Neuron (in vitro differentiated cells): Measurements from ENCODE around the gene CTSC.

Experiments
- H2AFZ ChIP-seq: one replicate; pipeline ENCODE4 v1.6.1; 2013; ENCODE audit warnings: low read depth, mild to moderate bottlenecking, inconsistent platforms, low read length, moderate library complexity
- H3K27me3 ChIP-seq: one replicate; pipeline ENCODE4 v1.6.1; 2013; ENCODE audit warnings: low read length; ENCODE audit not compliant: insufficient read depth
- H3K36me3 ChIP-seq: one replicate; pipeline ENCODE4 v1.6.1; 2013; ENCODE audit warnings: low read length; ENCODE audit not compliant: insufficient read depth
- H3K4me1 ChIP-seq: one replicate; pipeline ENCODE4 v1.6.1; 2013; ENCODE audit warnings: low read length; ENCODE audit not compliant: insufficient read depth
- H3K4me3 ChIP-seq: 2 replicates; pipeline ENCODE4 v1.5.1; 2013; ENCODE audit warnings: mild to moderate bottlenecking, low read length, moderate library complexity
- H3K9me3 ChIP-seq: one replicate; pipeline ENCODE4 v1.6.1; 2013; ENCODE audit warnings: low read length

Gene CTSC

DNA sequence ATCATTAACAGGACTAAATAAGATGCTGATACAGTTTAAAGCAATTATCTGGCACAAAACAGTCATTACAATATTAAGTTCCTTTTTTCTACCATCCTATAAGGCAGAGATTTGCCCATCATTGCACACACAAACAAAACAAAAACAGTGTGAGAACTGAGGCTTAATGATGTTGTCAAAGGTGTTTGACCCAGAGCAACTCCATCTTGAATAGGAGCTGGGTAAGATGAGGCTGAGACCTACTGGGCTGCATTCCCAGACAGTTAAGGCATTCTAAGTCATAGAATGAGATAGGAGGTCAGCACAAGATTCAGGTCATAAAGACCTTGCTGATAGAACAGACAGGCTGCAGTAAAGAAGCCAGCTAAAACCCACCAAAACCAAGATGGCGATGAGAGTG lies 33.2 kb downstream of the CTSC start:
- H3K27me3 ChIP-seq, result no peaks in the 10 kb centered on the region
- no peak overlapping the region for H3K4me3 ChIP-seq
- H3K4me1 ChIP-seq, result no peaks in the 10 kb centered on the region
- no peak overlapping the region for H2AFZ ChIP-seq
- no peaks in the 10 kb centered on the region for H3K9me3 ChIP-seq
- H3K36me3 ChIP-seq, result no peaks in the 10 kb centered on the region

- H3K4me3 ChIP-seq, result no peak overlapping the region
- H3K36me3 ChIP-seq, result no peaks in the 10 kb centered on the region
- peaks cover 2% of the 10 kb centered on the region for H3K4me1 ChIP-seq
- no peak overlapping the region for H2AFZ ChIP-seq
- no peaks in the 10 kb centered on the region for H3K9me3 ChIP-seq
- no peaks in the 10 kb centered on the region for H3K27me3 ChIP-seq
Observed at GRCh38 chr11:88303037-88303436, 34.5 kb downstream of the CTSC start.

DNA sequence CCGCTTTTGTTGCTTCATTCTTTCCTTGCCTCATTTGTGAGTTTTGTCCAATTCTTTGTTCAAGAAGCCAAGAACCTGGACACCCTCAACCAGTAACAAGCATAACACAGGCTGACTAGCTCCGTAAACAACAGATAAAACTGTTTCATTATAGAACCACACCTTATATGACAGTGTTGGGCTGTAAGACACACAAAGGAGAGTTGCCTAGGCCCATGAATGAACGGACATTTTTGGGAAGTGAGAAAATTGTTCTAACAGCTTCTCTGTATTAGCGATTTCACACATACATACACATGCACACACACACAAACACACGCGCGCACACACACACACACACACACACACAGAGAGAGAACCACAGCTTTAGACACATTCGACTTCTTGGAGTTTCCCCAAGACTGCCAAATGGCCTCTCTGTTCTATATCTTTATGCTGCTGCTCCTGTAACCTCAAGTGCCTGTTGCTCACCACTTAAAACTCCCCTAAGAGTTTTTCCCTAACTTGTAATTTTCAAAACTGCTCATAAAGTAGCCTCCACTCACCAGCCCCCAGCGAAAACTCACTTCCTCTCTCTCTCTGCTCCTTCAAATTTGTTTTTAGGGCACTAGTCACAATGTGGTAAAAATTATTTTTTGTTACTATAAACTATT lies 35.9 kb downstream of the CTSC start:
- peaks cover 14% of the 10 kb centered on the region for H3K4me1 ChIP-seq
- no peak overlapping the region for H3K4me3 ChIP-seq
- H3K9me3 ChIP-seq, result no peaks in the 10 kb centered on the region
- H3K36me3 ChIP-seq, result no peaks in the 10 kb centered on the region
- no peaks in the 10 kb centered on the region for H3K27me3 ChIP-seq
- no peak overlapping the region for H2AFZ ChIP-seq

DNA sequence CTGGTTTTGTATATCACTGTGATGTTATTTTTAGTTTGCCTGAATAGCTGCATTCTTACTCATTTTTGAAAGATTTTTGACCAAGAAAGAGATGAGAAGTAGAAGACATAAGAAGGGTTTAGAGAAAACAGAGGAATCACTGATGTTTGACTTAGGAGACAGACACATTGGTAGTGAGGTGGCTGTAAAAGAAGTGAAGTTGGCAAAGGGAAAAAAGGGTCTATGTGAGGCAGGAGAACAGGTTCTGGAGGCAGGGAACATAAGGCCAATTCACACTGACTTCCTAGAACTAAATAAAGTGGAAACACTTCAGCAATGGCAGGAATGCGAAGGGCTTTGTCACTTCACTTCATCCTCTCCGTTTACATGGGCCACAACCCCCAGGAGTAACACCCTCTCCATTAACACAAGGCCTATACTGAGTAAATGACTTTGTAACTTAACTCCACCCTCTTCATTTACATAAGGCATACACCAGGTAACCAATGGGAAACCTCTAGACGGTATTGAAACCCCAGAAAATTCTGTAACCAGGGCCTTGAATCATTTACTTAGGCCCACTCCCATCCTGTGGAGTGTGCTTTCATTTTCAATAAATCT lies 36.5 kb downstream of the CTSC start:
- Histone ChIP-seq H3K36me3 (no peaks in the 10 kb centered on the region), H3K4me3 (no peak overlapping the region), H3K4me1 (peaks cover 14% of the 10 kb centered on the region), H3K9me3 (no peaks in the 10 kb centered on the region), H2AFZ (no peak overlapping the region), H3K27me3 (no peaks in the 10 kb centered on the region)

DNA sequence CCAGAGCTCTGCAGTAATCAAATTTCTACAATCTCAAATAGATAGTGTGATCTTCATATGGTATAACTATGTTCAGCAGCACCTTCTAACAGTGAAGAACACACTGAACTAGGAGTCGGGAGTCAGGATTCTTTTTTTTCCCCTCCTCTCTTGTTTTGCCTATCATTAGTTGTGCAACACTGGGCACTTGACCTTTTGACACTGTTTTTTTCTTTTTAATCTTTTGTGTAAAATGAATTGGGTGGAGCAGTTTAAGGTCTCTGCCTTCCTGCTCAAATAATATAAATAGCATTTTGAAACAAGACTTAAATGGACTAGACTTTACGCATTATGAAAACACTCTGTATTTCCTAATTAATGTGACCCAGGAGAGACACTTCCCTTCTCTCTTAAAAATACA lies 39.7 kb downstream of the CTSC start:
- H3K36me3 ChIP-seq, result no peaks in the 10 kb centered on the region
- peaks cover 14% of the 10 kb centered on the region for H3K4me1 ChIP-seq
- H2AFZ ChIP-seq, result no peak overlapping the region
- no peaks in the 10 kb centered on the region for H3K9me3 ChIP-seq
- no peak overlapping the region for H3K4me3 ChIP-seq
- H3K27me3 ChIP-seq, result no peaks in the 10 kb centered on the region

DNA sequence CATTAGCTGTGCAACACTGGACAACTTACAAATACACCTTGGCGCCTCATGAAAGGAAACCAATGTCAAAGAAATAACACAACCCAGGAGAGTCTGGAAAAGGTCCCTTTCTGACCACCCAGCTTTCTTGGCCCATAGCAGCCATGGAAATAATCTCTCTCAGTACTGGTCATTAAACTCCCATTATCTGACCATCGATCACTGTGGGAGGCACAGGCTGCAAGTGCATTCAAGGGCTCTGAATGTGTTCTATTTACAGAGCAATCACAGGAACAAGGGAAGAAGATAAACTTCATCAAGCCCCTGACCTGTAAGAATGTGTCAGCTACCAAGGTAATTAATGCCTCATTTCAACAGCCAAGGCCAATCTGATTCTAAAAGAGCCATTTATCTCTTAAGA lies 40.1 kb downstream of the CTSC start:
- Histone ChIP-seq H3K9me3 (no peaks in the 10 kb centered on the region), H3K36me3 (no peaks in the 10 kb centered on the region), H3K4me1 (peaks cover 14% of the 10 kb centered on the region), H3K27me3 (no peaks in the 10 kb centered on the region), H2AFZ (no peak overlapping the region), H3K4me3 (no peak overlapping the region)

GRCh38 chr11:88295028-88295427 lies 42.5 kb downstream of the CTSC start:
- no peaks in the 10 kb centered on the region for H3K36me3 ChIP-seq
- no peaks in the 10 kb centered on the region for H3K27me3 ChIP-seq
- H3K4me3 ChIP-seq, result no peak overlapping the region
- H3K4me1 ChIP-seq, result peaks cover 14% of the 10 kb centered on the region
- H2AFZ ChIP-seq, result no peak overlapping the region
- H3K9me3 ChIP-seq, result no peaks in the 10 kb centered on the region

GRCh38 chr11:88293931-88294330 lies 43.6 kb downstream of the CTSC start:
- H3K36me3 ChIP-seq, result no peaks in the 10 kb centered on the region
- no peaks in the 10 kb centered on the region for H3K27me3 ChIP-seq
- peaks cover 14% of the 10 kb centered on the region for H3K4me1 ChIP-seq
- no peak overlapping the region for H3K4me3 ChIP-seq
- no peaks in the 10 kb centered on the region for H3K9me3 ChIP-seq
- H2AFZ ChIP-seq, result no peak overlapping the region

DNA sequence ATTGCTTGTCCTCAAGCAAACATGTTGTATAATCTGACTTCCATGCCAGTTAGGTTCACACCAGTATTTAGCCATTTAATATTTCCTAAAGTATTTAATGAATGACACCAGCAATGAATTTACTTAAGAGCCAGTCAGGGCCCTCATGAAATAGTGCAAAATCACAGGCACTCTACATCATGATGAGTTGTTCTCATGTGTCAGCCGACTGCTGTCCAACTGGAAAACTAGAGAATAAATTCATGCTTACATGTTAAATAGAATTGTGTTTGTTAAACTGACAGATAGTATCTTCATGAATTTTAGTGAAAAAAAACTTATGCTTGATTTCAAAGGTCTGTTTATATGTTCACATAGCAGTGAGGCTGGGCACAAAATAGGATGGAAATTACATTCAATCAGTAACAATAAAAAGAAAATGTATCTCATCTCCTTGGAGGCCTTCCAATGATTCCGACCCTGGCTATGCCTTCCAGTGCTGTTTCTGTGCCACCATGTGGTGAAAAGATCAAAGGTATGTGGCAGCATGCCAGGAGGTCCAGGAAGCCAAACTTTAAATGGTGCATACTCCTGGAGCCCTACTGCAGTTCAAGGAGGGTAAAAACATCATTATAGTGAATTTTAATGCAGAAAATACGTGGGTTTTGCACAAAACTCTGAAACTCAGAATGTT lies 45.2 kb downstream of the CTSC start:
- Histone ChIP-seq H3K27me3 (no peaks in the 10 kb centered on the region), H2AFZ (no peak overlapping the region), H3K4me1 (peaks cover 5% of the 10 kb centered on the region), H3K9me3 (no peaks in the 10 kb centered on the region), H3K4me3 (no peak overlapping the region), H3K36me3 (no peaks in the 10 kb centered on the region)

GRCh38 chr11:88288560-88288959 lies 49.0 kb downstream of the CTSC start:
- Histone ChIP-seq H2AFZ (no peak overlapping the region), H3K9me3 (no peaks in the 10 kb centered on the region), H3K27me3 (no peaks in the 10 kb centered on the region), H3K36me3 (no peaks in the 10 kb centered on the region), H3K4me1 (no peaks in the 10 kb centered on the region), H3K4me3 (no peak overlapping the region)

DNA sequence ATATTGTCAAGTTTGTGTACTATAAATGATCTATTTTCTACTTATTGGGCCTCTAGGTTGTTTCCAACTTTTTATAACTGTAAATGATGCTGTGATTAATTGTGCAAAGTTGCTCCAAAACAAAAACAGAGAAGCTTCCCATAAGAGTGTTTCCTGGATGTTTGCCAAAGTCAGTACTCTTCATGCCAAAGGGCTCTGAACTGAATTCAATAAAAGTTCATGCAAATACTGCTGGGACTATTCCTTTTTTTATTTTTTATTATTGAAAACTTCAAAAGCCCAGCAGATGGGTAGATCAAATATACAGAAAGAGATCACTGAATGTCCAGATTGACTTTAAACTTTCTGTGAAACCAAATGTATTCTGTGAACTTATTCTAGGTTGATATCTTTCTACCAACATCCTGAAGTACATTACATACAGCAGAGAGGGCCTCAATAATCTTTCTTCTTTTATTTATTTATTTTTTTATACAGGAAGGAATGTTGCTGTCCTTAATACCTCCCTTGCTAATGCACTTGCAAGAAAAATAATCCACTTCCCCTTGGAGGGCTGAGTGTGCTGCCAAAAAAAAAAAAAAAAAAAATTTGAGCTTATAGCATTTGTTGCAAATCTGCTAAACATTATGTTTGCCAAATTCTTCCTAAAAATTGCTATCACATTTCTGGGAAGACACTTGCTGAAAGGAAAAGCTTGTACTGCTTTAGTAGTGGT lies 53.0 kb downstream of the CTSC start:
- no peak overlapping the region for H2AFZ ChIP-seq
- H3K4me3 ChIP-seq, result no peak overlapping the region
- no peaks in the 10 kb centered on the region for H3K36me3 ChIP-seq
- no peaks in the 10 kb centered on the region for H3K27me3 ChIP-seq
- H3K9me3 ChIP-seq, result no peaks in the 10 kb centered on the region
- H3K4me1 ChIP-seq, result no peaks in the 10 kb centered on the region

- Histone ChIP-seq H3K27me3 (no peaks in the 10 kb centered on the region), H3K9me3 (no peaks in the 10 kb centered on the region), H3K4me1 (no peaks in the 10 kb centered on the region), H2AFZ (no peak overlapping the region), H3K36me3 (no peaks in the 10 kb centered on the region), H3K4me3 (no peak overlapping the region)
Observed at GRCh38 chr11:88282747-88283515, 54.6 kb downstream of the CTSC start.

DNA sequence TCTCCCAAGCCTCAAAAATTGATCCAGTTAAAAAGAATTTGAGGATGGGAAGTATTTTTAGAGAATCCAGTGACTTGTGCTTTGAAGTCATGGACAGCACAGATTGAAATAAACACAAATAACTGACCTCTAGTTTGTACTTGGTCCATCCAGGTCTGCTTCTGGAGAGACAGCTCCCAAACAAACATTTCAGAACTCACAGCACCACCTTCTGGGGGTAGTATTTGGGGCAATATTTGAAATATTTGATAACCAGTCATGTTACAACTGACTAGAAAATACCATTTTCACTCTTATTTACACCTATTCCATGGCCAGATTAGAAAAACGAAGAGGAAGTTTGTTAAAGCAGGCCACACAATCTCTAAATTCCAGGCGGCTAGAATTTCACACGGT lies 56.2 kb downstream of the CTSC start:
- Histone ChIP-seq H3K9me3 (no peaks in the 10 kb centered on the region), H3K27me3 (no peaks in the 10 kb centered on the region), H2AFZ (no peak overlapping the region), H3K4me3 (no peak overlapping the region), H3K36me3 (no peaks in the 10 kb centered on the region), H3K4me1 (no peaks in the 10 kb centered on the region)
